Colon (tissue), 2 donors: ENCODE data around the gene NPAS3.

Source experiments
- FAIRE-seq: peaks from 2 replicates; lab custom pipeline; 2012; peaks lifted over from hg19 to GRCh38; lab: Jason Lieb, UNC
- donor health status: control.
- donor health status: control.

Gene NPAS3

GRCh38 chr14:33799705-33800570, 861.3 kb downstream of the NPAS3 start:
- no peak for FAIRE-seq

GRCh38 chr14:33800735-33801163, 862.1 kb downstream of the NPAS3 start:
- no peak for FAIRE-seq

- no peak for FAIRE-seq
Observed at GRCh38 chr14:33802737-33803136, 864.1 kb downstream of the NPAS3 start.

GRCh38 chr14:33805593-33805992, 866.9 kb downstream of the NPAS3 start:
- FAIRE-seq: no peak

GRCh38 chr14:33806905-33807304, 868.2 kb downstream of the NPAS3 start:
- no peak for FAIRE-seq

- no peak for FAIRE-seq
Observed at GRCh38 chr14:33808187-33808586, 869.5 kb downstream of the NPAS3 start.

- no peak for FAIRE-seq
Observed at GRCh38 chr14:33809396-33809981, 870.8 kb downstream of the NPAS3 start.

GRCh38 chr14:33810308-33810707, 871.6 kb downstream of the NPAS3 start:
- FAIRE-seq: no peak

- FAIRE-seq: no peak
Observed at GRCh38 chr14:33811721-33812120, 873.0 kb downstream of the NPAS3 start.

GRCh38 chr14:33812181-33812580, 873.5 kb downstream of the NPAS3 start:
- no peak for FAIRE-seq

GRCh38 chr14:33812601-33813000, 873.9 kb downstream of the NPAS3 start:
- FAIRE-seq: no peak

- FAIRE-seq: no peak
Observed at GRCh38 chr14:33814010-33814409, 875.3 kb downstream of the NPAS3 start.

- FAIRE-seq: no peak
Observed at GRCh38 chr14:33833706-33834465, 895.2 kb downstream of the NPAS3 start.

- no peak for FAIRE-seq
Observed at GRCh38 chr14:33834466-33835260, 896.0 kb downstream of the NPAS3 start.

GRCh38 chr14:33835261-33835655, 896.6 kb downstream of the NPAS3 start:
- no peak for FAIRE-seq

GRCh38 chr14:33835677-33836076, 897.0 kb downstream of the NPAS3 start:
- no peak for FAIRE-seq

- no peak for FAIRE-seq
Observed at GRCh38 chr14:33836203-33836899, 897.7 kb downstream of the NPAS3 start.

- no peak for FAIRE-seq
Observed at GRCh38 chr14:33836900-33837577, 898.4 kb downstream of the NPAS3 start.

GRCh38 chr14:33837943-33838683, 899.4 kb downstream of the NPAS3 start:
- no peak for FAIRE-seq
